GM19099 (cell line): ENCODE measurements around the gene CCDC60.

Source experiments
- POLR2A ChIP-seq: IDR thresholded peaks from 3 replicates; pipeline ENCODE4 v1.6.1; 2011; ENCODE audit warnings: low read depth; ENCODE audit not compliant: insufficient read length; ENCODE audit errors: extremely low read depth

The CCDC60 gene

GRCh38 chr12:119399301-119399700 lies 64.8 kb downstream of the CCDC60 start:
- no peak for TF ChIP-seq POLR2A

DNA sequence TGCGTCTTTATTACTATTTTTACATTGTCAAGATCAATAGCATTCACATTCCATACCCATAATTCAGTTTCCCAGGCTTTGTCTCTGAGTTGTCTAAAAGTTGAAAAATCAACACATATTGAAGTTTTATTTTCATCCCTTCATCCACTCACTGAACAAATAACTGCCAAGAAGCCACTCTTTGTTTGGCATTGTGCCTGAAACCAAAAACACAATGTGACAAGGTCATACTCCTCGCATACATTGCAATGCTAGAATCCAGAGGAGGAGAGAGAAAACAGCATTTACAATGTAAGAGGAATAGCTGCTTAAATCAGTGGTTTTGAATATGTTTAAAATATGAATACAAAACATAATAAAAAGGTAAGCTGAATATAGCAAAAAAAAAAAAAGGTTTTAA lies 71.8 kb downstream of the CCDC60 start:
- no peak for TF ChIP-seq POLR2A

- no peak for TF ChIP-seq POLR2A
These were observed 72.3 kb downstream of the CCDC60 start for GRCh38 chr12:119406811-119407210.

DNA sequence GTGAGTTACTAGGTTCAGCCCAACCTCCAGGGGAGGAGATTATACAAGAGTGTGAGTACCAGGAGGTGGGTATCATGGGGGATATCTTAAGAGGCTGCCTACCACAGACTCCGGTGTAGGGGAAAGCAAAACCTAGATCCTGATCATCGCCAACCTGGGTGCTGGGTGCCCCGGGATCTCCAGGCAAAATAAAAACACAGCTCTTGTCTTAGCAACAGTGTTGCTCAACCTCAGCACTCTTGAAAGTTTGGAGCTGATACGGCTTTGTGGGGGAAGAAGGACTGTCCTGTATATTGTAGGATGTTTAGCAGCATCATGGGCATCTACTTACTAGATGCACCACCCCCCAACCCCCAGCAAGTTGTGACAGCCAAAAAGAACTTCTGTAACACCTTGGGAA lies 74.5 kb downstream of the CCDC60 start:
- no peak for TF ChIP-seq POLR2A

- no peak for TF ChIP-seq POLR2A
These were observed 75.9 kb downstream of the CCDC60 start for GRCh38 chr12:119410396-119410795.

GRCh38 chr12:119412306-119412705 lies 77.8 kb downstream of the CCDC60 start:
- TF ChIP-seq POLR2A, result no peak

GRCh38 chr12:119412811-119413794 lies 78.6 kb downstream of the CCDC60 start:
- TF ChIP-seq POLR2A, result no peak

DNA sequence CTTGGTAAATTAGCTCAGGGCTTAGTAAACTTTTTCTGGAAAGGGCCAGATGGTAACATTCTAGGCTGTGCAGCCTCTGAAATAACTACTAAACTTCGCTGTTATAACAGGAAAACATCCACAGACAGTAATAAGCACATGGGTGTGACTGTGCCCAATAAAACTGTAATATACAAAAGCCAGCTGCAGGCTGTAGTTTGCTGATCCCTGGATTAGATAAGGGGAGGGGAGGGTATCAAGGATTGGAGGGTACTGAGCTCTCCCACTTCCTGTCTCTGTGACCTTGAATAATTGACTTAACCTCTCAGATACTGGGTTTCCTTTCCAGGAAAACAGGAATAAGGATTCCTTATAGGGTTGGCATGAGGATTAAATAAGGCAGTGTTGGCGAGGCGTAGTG lies 81.2 kb downstream of the CCDC60 start:
- TF ChIP-seq POLR2A, result no peak

DNA sequence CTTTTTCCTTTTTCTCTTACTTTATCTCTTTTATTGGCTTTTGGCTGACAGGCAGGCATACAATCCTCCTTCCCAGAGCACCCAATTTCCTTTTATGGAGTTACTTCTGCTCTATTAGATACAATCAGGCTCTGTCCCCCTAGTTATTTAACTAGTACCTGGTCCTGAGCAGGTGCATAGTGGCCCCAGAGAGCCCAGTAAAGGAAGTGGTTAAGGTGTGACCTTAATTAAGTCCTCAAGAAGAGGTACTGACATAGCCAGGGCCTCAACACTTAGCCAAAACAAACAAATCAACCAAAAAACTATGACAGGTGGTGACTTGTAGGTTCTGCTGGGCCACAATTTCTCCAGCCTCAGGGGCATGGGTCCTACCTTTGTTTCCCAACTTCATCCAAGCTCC lies 82.9 kb downstream of the CCDC60 start:
- no peak for TF ChIP-seq POLR2A

GRCh38 chr12:119419381-119419780 lies 84.9 kb downstream of the CCDC60 start:
- no peak for TF ChIP-seq POLR2A

- TF ChIP-seq POLR2A, result no peak
These were observed 88.8 kb downstream of the CCDC60 start for GRCh38 chr12:119423285-119423684.

DNA sequence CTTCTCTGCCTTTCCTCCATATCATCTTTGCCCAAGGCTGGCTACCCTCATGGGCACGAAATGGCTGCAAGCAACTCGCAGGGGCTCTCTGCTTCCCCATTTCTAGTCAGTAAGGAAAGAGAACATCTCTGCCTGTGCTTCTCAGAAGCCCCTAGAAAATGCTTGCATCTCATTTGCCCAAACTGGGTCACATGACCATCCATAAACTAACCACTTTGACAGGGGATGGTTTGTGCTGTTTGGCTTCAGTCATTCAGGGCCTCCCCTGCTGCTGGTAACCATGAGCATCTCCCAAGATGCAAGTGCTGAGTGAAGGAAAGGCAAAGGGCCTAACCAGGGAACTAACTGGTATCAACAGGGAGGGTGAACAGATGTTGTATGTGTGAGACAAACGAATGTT lies 91.1 kb downstream of the CCDC60 start:
- no peak for TF ChIP-seq POLR2A

- no peak for TF ChIP-seq POLR2A
These were observed 96.6 kb downstream of the CCDC60 start for GRCh38 chr12:119431151-119431550.

GRCh38 chr12:119432949-119433348 lies 98.4 kb downstream of the CCDC60 start:
- no peak for TF ChIP-seq POLR2A

GRCh38 chr12:119440803-119441360 lies 106.4 kb downstream of the CCDC60 start:
- TF ChIP-seq POLR2A, result no peak

GRCh38 chr12:119444462-119445044 lies 110.0 kb downstream of the CCDC60 start:
- TF ChIP-seq POLR2A, result no peak
